Liver (tissue), 9 donors: ENCODE data around the gene DNAJA4. TPM values are rescaled to one million over a fixed set of nuclear protein-coding genes. Genes with fewer than 3 reads are reported as not detected.

ENCODE experiments used
- DNase-seq: peaks from one replicate; pipeline ENCODE4 v3.0.0-alpha.2; 2017; ENCODE audit warnings: low spot score
- H3K27ac ChIP-seq, 2 donors: one replicate each; pipeline ENCODE4 v1.7.0; 2013; ENCODE audit warnings: inconsistent platforms in 2 of 2, low read length in 2 of 2, control low read depth in 1 of 2, low read depth in 1 of 2, mild to moderate bottlenecking in 1 of 2
- H3K27me3 ChIP-seq, 4 donors: one replicate each; pipeline versions ENCODE4 v1.6.1 to v1.7.0; 2013; ENCODE audit warnings: low read length in 3 of 4, inconsistent platforms in 1 of 4, mild to moderate bottlenecking in 1 of 4, moderate library complexity in 1 of 4; ENCODE audit not compliant: control insufficient read depth in 4 of 4, insufficient read depth in 4 of 4
- H3K36me3 ChIP-seq, 4 donors: one replicate each; pipeline versions ENCODE4 v1.6.1 to v1.7.0; 2013; ENCODE audit warnings: low read length in 3 of 4, mild to moderate bottlenecking in 3 of 4, low read depth in 1 of 4, moderate library complexity in 1 of 4; ENCODE audit not compliant: control insufficient read depth in 4 of 4, insufficient read depth in 3 of 4
- H3K4me1 ChIP-seq, 4 donors: one replicate each; pipeline versions ENCODE4 v1.6.1 to v1.7.0; 2013; ENCODE audit warnings: low read length in 3 of 4, mild to moderate bottlenecking in 3 of 4, moderate library complexity in 1 of 4; ENCODE audit not compliant: control insufficient read depth in 4 of 4, insufficient read depth in 4 of 4
- H3K4me3 ChIP-seq, 3 donors: one replicate each; pipeline versions ENCODE4 v1.6.1 to v1.7.0; 2013; ENCODE audit warnings: low read length in 3 of 3, control low read depth in 1 of 3, low read depth in 1 of 3, mild to moderate bottlenecking in 1 of 3
- H3K9ac ChIP-seq, 2 donors: one replicate each; pipeline ENCODE4 v1.7.0; 2013; ENCODE audit warnings: low read length in 2 of 2, mild to moderate bottlenecking in 2 of 2, moderate library complexity in 2 of 2, control low read depth in 1 of 2, low read depth in 1 of 2
- H3K9me3 ChIP-seq, 4 donors: one replicate each; pipeline versions ENCODE4 v1.6.1 to v1.7.0; 2013; ENCODE audit warnings: low read length in 3 of 4; ENCODE audit not compliant: control insufficient read depth in 4 of 4
- ATF3 ChIP-seq: IDR thresholded peaks from 2 replicates; pipeline ENCODE4 v1.6.1; 2016; ENCODE audit warnings: antibody characterized with exemption
- CTCF ChIP-seq: fragments of 150-350 bp; IDR thresholded peaks from 2 replicates; pipeline ENCODE4 v1.5.1; 2017; ENCODE audit warnings: improper control_type of control experiment, low read depth, low read length; ENCODE audit not compliant: missing input control
- EGR1 ChIP-seq, 2 donors: IDR thresholded peaks; 2 replicates each; pipeline ENCODE4 v1.6.1; 2016 to 2018; ENCODE audit warnings: antibody characterized with exemption in 2 of 2, low read depth in 2 of 2
- FOXA1 ChIP-seq: IDR thresholded peaks from 2 replicates; pipeline ENCODE4 v1.6.1; 2016; ENCODE audit warnings: antibody characterized with exemption
- FOXA2 ChIP-seq: IDR thresholded peaks from 2 replicates; pipeline ENCODE4 v1.6.1; 2016; ENCODE audit warnings: antibody characterized with exemption
- GABPA ChIP-seq, 2 donors: IDR thresholded peaks in 1 of 2; conservative IDR thresholded peaks in 1 of 2; 2 replicates each; pipeline ENCODE4 v1.6.1; 2016; ENCODE audit warnings: antibody characterized with exemption in 2 of 2, mild to moderate bottlenecking in 1 of 2, moderate library complexity in 1 of 2
- HNF4A ChIP-seq, 2 donors: conservative IDR thresholded peaks; 2 replicates each; pipeline ENCODE4 v1.6.1; 2016; ENCODE audit warnings: antibody characterized with exemption in 2 of 2, mild to moderate bottlenecking in 2 of 2
- HNF4G ChIP-seq: IDR thresholded peaks from 2 replicates; pipeline ENCODE4 v1.6.1; 2016; ENCODE audit warnings: antibody characterized with exemption
- JUND ChIP-seq, 2 donors: IDR thresholded peaks; 2 replicates each; pipeline ENCODE4 v1.6.1; 2016; ENCODE audit warnings: antibody characterized with exemption in 2 of 2
- MAX ChIP-seq: IDR thresholded peaks from 2 replicates; pipeline ENCODE4 v1.6.1; 2016; ENCODE audit warnings: antibody characterized with exemption
- NR2F2 ChIP-seq: IDR thresholded peaks from 2 replicates; pipeline ENCODE4 v1.6.1; 2016; ENCODE audit warnings: antibody characterized with exemption
- RAD21 ChIP-seq, 2 donors: IDR thresholded peaks; 2 replicates each; pipeline ENCODE4 v1.6.1; 2016; ENCODE audit warnings: antibody characterized with exemption in 2 of 2, mild to moderate bottlenecking in 2 of 2
- REST ChIP-seq: IDR thresholded peaks from 2 replicates; pipeline ENCODE4 v1.6.1; 2016; ENCODE audit warnings: antibody characterized with exemption, mild to moderate bottlenecking
- RXRA ChIP-seq, 2 donors: IDR thresholded peaks; 2 replicates each; pipeline ENCODE4 v1.6.1; 2017 to 2018; ENCODE audit warnings: antibody characterized with exemption in 2 of 2, mild to moderate bottlenecking in 1 of 2
- SP1 ChIP-seq: IDR thresholded peaks from 2 replicates; pipeline ENCODE4 v1.6.1; 2018; ENCODE audit warnings: antibody characterized with exemption, mild to moderate bottlenecking
- TAF1 ChIP-seq: conservative IDR thresholded peaks from 2 replicates; pipeline ENCODE4 v1.6.1; 2016; ENCODE audit warnings: antibody characterized with exemption, mild to moderate bottlenecking
- YY1 ChIP-seq: IDR thresholded peaks from 2 replicates; pipeline ENCODE4 v1.6.1; 2016; ENCODE audit warnings: antibody characterized with exemption, mild to moderate bottlenecking
- ZBTB33 ChIP-seq: IDR thresholded peaks from 2 replicates; pipeline ENCODE4 v1.6.1; 2016; ENCODE audit warnings: antibody characterized with exemption
- WGBS: extraction: QIAGEN DNeasy Blood & Tissue Kit; methylation state at CpG from one replicate; pipeline ENCODE4 v1.1.7; 2013; 5-methylcytosine and 5-hydroxymethylcytosine counted together
- polyA plus RNA-seq, 2 donors: library from polyadenylated mRNA; stranded (reverse) in 1 of 2; unstranded in 1 of 2; fragments of 200-250 nt in 1 of 2; fragments of >200 nt in 1 of 2; fragmentation: Nextera tagmentation in 1 of 2; extraction: Ambion mirVana in 1 of 2; gene quantifications; one replicate each; pipeline versions ENCODE4 v1.2.1 to v1.2.3, GENCODE V29; 2013 to 2015
- total RNA-seq, 2 donors: library from RNA; depleted of rRNA; stranded (reverse); fragments of >200 nt; gene quantifications; one replicate each; pipeline ENCODE4 v1.2.3, GENCODE V29; 2014
- donor health status: healthy.
- donor health status: healthy.
- donor health status: healthy.
- donor health status: healthy.
- donor health status: healthy.

The DNAJA4 gene
- total and polyA plus RNA-seq, 4 donors: 0.93 to 79.0 (median 2.0) TPM

DNA sequence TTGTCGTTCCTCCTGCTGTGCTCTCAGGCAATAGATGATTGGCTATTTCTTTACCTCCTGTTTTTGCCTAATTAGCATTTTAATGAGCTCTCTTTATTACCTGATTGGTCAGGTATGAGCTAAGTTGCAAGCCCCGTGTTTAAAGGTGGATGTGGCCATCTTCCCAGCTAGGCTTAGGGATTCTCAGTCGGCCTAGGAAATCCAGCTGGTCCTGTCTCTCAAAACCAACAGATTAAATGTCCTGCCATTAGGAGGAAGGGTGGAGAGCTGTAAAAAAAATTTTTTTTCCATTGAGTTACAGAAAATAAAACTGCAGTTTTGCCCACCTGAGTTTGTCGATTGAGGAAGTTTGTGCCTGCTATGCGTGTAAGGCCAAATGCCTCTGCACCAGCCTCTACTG is 24.6 kb upstream of the DNAJA4 start:
- no peak for DNase-seq
- Histone ChIP-seq H3K9ac (no peak overlapping the region), H3K36me3 (no peaks in the 10 kb centered on the region), H3K27ac (no peak overlapping the region), H3K4me1 (no peaks in the 10 kb centered on the region), H3K27me3 (no peaks in the 10 kb centered on the region), H3K4me3 (no peak overlapping the region), H3K9me3 (no peaks in the 10 kb centered on the region)
- 92% methylated on average over 5 of the region's 5 CpGs for WGBS
- no peak for TF ChIP-seq TAF1
- no peak for TF ChIP-seq REST
- TF ChIP-seq NR2F2: no peak
- no peak for TF ChIP-seq JUND (IDR thresholded peaks at IDR 0.05)
- TF ChIP-seq CTCF: no peak
- TF ChIP-seq YY1: no peak
- no peak for TF ChIP-seq HNF4A (conservative IDR thresholded peaks at IDR 0.05)
- TF ChIP-seq MAX: no peak
- no peak for TF ChIP-seq SP1
- no peak for TF ChIP-seq GABPA (IDR thresholded peaks at IDR 0.05 in 1 of 2, conservative IDR thresholded peaks at IDR 0.05 in 1 of 2)
- no peak for TF ChIP-seq EGR1 (IDR thresholded peaks at IDR 0.05; ENCODE audit: low read depth in 2 of 2)
- TF ChIP-seq RAD21 (IDR thresholded peaks at IDR 0.05): no peak
- no peak for TF ChIP-seq HNF4G
- no peak for TF ChIP-seq ATF3
- TF ChIP-seq ZBTB33: no peak
- TF ChIP-seq FOXA2: no peak
- no peak for TF ChIP-seq RXRA (IDR thresholded peaks at IDR 0.05)
- TF ChIP-seq FOXA1: no peak

- Histone ChIP-seq H3K36me3 (no peaks in the 10 kb centered on the region), H3K4me1 (no peaks in the 10 kb centered on the region), H3K9me3 (no peaks in the 10 kb centered on the region), H3K4me3 (no peak overlapping the region), H3K27ac (no peak overlapping the region), H3K9ac (no peak overlapping the region), H3K27me3 (no peaks in the 10 kb centered on the region)
- 13% methylated on average over 12 of the region's 12 CpGs for WGBS
- DNase-seq: peak; percentile 91
- TF ChIP-seq RXRA (IDR thresholded peaks at IDR 0.05) (no peak), ZBTB33 (no peak), CTCF (peak; percentile 89), NR2F2 (no peak), MAX (no peak), HNF4G (no peak), EGR1 (IDR thresholded peaks at IDR 0.05; ENCODE audit: low read depth in 2 of 2) (no peak), JUND (IDR thresholded peaks at IDR 0.05) (no peak), RAD21 (IDR thresholded peaks at IDR 0.05) (peak; percentile 88 to 91), FOXA2 (no peak), YY1 (no peak)
These were observed 23.3 kb upstream of the DNAJA4 start for GRCh38 chr15:78241017-78241416.
